ENCODE data around the gene APCDD1L.

- TF ChIP-seq CTCF (IDR thresholded peaks at IDR 0.05) = no peak
- TF ChIP-seq SP1 (CRISPR knock-in tag; conservative IDR thresholded peaks at IDR 0.05) = no peak
- TF ChIP-seq ZBTB43 (CRISPR knock-in tag; IDR thresholded peaks at IDR 0.05) = no peak
- TF ChIP-seq SMAD3 (CRISPR knock-in tag; IDR thresholded peaks at IDR 0.05; ENCODE audit: borderline replicate concordance) = no peak
- no peak for TF ChIP-seq CREM (CRISPR knock-in tag; IDR thresholded peaks at IDR 0.05)
- no peak for TF ChIP-seq ZNF263 (CRISPR knock-in tag; IDR thresholded peaks at IDR 0.05; ENCODE audit: low read depth)
- no peak for TF ChIP-seq E2F1 (CRISPR knock-in tag; IDR thresholded peaks at IDR 0.05)
- TF ChIP-seq MYBL2 (CRISPR knock-in tag; IDR thresholded peaks at IDR 0.05) = no peak
- no peak for TF ChIP-seq HMGXB4 (CRISPR knock-in tag; IDR thresholded peaks at IDR 0.05)
- TF ChIP-seq JUN (CRISPR knock-in tag; IDR thresholded peaks at IDR 0.05) = no peak
- TF ChIP-seq PREB (CRISPR knock-in tag; IDR thresholded peaks at IDR 0.05; ENCODE audit: borderline replicate concordance) = no peak
- no peak for TF ChIP-seq ZNF121 (CRISPR knock-in tag; IDR thresholded peaks at IDR 0.05)
- no peak for TF ChIP-seq ETV6 (CRISPR knock-in tag; IDR thresholded peaks at IDR 0.05)
These were observed 51.9 kb downstream of the APCDD1L start for GRCh38 chr20:58463256-58463655.
